A673 (cell line): ENCODE data around the gene CCDC85C. TPM values are rescaled to one million over a fixed set of nuclear protein-coding genes. Genes with fewer than 3 reads are reported as not detected.

Experiments
- BruUV-seq: library from RNA; stranded (reverse); fragments of 400-500 nt; replicated peaks from 2 replicates; lab custom pipeline; 2021; lab: Mats Ljungman, UMichigan
- CTCF ChIA-PET: fragments of 300-600 bp; sonication (Branson Sonifier 250); formaldehyde crosslinking; loops from one replicate; lab custom pipeline; 2022; ENCODE audit warnings: antibody characterized with exemption; lab: Charles Lee
- POLR2A ChIA-PET: fragments of 300-600 bp; sonication (Branson Sonifier 250); formaldehyde crosslinking; loops from one replicate; lab custom pipeline; 2022; ENCODE audit warnings: antibody characterized with exemption; ENCODE audit not compliant: low non-redundant PET; lab: Charles Lee
- DNase-seq: peaks from one replicate; pipeline ENCODE4 v3.0.0-alpha.2; 2015; ENCODE audit warnings: low spot score
- H3K27ac ChIP-seq: fragments of 200-600 bp; sonication (generic); 2 replicates; pipeline ENCODE4 v1.5.1; 2016; ENCODE audit warnings: mixed run types, low read depth, mild to moderate bottlenecking, mixed read lengths, antibody characterized with exemption, low read length; ENCODE audit not compliant: poor library complexity, severe bottlenecking
- H3K27me3 ChIP-seq: fragments of 200-600 bp; sonication (generic); replicated peaks from 2 replicates; pipeline ENCODE4 v1.6.1; 2017; ENCODE audit warnings: mixed run types, low read depth, mild to moderate bottlenecking, mixed read lengths, antibody characterized with exemption, low read length; ENCODE audit not compliant: insufficient read depth, poor library complexity
- H3K36me3 ChIP-seq: fragments of 200-600 bp; sonication (generic); 2 replicates; pipeline ENCODE4 v1.6.1; 2016; ENCODE audit warnings: mixed run types, mild to moderate bottlenecking, mixed read lengths, antibody characterized with exemption, low read length; ENCODE audit not compliant: insufficient read depth, poor library complexity, severe bottlenecking
- H3K4me1 ChIP-seq: fragments of 200-600 bp; sonication (generic); 2 replicates; pipeline ENCODE4 v1.6.1; 2017; ENCODE audit warnings: mixed run types, mild to moderate bottlenecking, mixed read lengths, antibody characterized with exemption, low read length; ENCODE audit not compliant: insufficient read depth, poor library complexity, severe bottlenecking
- H3K4me3 ChIP-seq: fragments of 200-600 bp; sonication (generic); 2 replicates; pipeline ENCODE4 v1.5.1; 2016; ENCODE audit warnings: low read depth, mixed run types, mild to moderate bottlenecking, mixed read lengths, low read length; ENCODE audit not compliant: poor library complexity, severe bottlenecking
- H3K9me3 ChIP-seq: fragments of 200-600 bp; sonication (generic); 2 replicates; pipeline ENCODE4 v1.6.1; 2016; ENCODE audit warnings: mixed run types, low read depth, mild to moderate bottlenecking, mixed read lengths, antibody characterized with exemption, low read length; ENCODE audit not compliant: poor library complexity, severe bottlenecking
- CTCF ChIP-seq: fragments of 300-800, 200-600 bp; sonication (generic); conservative IDR thresholded peaks from 2 replicates; pipeline ENCODE4 v1.5.1; 2017; ENCODE audit warnings: low read depth, mild to moderate bottlenecking, antibody characterized with exemption, low read length, moderate library complexity, mixed read lengths
- EZH2 ChIP-seq: fragments of 200-600 bp; sonication (generic); IDR thresholded peaks from 2 replicates; pipeline ENCODE4 v1.6.1; 2017; ENCODE audit warnings: borderline replicate concordance, low read depth, mild to moderate bottlenecking, mixed read lengths, antibody characterized with exemption, low read length; ENCODE audit not compliant: poor library complexity, severe bottlenecking
- intact Hi-C: fragments of 100-400 bp; cut with micrococcal nuclease; formaldehyde crosslinking; loops from one replicate; pipeline ENCODE4 v1.10.0; 2022; ENCODE audit not compliant: unreplicated experiment
- total RNA-seq: library from RNA; stranded (reverse); gene quantifications from 2 replicates; pipeline ENCODE4 v1.2.3, GENCODE V29; 2021

Gene CCDC85C
- total RNA-seq, 1 experiment from 2014 or later = 24.6 TPM

- Histone ChIP-seq H3K36me3 (no peaks in the 10 kb centered on the region), H3K4me3 (no peak overlapping the region), H3K4me1 (peaks cover 41% of the 10 kb centered on the region), H3K27ac (no peak overlapping the region), H3K9me3 (no peaks in the 10 kb centered on the region), H3K27me3 (no peaks in the 10 kb centered on the region)
- no peak for TF ChIP-seq EZH2
- no peak for TF ChIP-seq CTCF
- no peak for DNase-seq
- ChIA-PET POLR2A (no interaction called here), CTCF (no interaction called here)
- intact Hi-C loops = no loop called here
- no TSS peak for BruUV-seq
Observed at GRCh38 chr14:99569725-99570543, 34.1 kb downstream of the CCDC85C start.

- Histone ChIP-seq H3K9me3 (no peaks in the 10 kb centered on the region), H3K27ac (no peak overlapping the region), H3K4me3 (no peak overlapping the region), H3K36me3 (no peaks in the 10 kb centered on the region), H3K27me3 (no peaks in the 10 kb centered on the region), H3K4me1 (peaks cover 38% of the 10 kb centered on the region)
- peak; percentile 35 for DNase-seq
- intact Hi-C loops = no loop called here
- ChIA-PET CTCF (no interaction called here), POLR2A (no interaction called here)
- TF ChIP-seq CTCF (no peak), EZH2 (no peak)
- BruUV-seq = no TSS peak
Observed at GRCh38 chr14:99568567-99569560, 35.1 kb downstream of the CCDC85C start.

DNA sequence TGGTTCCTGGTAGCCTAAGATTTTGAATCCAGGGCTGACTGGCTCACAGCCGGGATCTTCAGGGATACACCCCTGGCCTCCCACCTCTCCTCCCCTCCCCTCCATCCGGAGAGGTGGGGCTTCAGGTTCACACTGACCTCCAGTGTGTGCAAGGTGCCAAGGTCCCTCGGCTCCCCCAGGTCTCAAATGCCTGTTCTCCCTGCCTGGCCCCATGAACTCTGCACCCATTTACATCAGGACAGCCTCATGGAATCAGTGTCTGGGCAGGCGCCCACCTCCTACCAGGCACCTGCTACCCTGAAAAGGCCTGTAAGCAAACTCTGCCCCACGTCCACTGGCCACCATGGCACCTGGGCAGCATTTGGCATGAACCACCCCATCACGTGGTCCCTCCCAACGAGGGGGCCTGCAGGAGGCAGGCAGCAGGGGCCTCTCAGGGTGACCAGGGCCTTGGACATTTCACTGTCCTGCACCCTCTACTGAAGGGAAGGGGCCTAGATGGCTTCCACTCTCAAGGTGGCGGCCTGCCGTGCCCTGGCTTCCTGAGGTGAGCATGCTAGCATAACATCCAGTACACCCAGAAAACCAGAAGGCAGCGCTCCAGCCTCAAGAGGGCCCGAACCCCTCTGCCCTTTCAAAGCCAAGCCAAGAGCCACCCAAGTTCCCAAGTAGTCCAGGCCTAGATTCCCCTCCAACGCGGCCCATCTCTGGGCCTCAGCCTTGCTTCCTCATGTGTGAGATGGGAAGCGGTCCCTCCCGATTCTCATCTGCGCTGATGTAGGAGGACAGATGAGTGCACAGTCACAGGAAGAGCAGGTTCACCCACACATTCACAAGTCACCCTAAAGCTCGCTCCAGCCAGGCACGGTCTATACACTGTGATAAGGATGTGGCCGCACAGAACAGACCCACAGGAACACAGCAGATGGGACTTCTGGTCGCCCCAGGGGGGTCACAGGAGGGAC lies 37.3 kb downstream of the CCDC85C start:
- H3K36me3 ChIP-seq = no peaks in the 10 kb centered on the region
- intact Hi-C loops = no loop called here
- no peak overlapping the region for H3K4me3 ChIP-seq
- POLR2A ChIA-PET = no interaction called here
- no peak for TF ChIP-seq EZH2
- TF ChIP-seq CTCF = no peak
- CTCF ChIA-PET = no interaction called here
- no peaks in the 10 kb centered on the region for H3K27me3 ChIP-seq
- no peak for DNase-seq
- no TSS peak for BruUV-seq
- peaks cover 16% of the 10 kb centered on the region for H3K4me1 ChIP-seq
- no peaks in the 10 kb centered on the region for H3K9me3 ChIP-seq
- H3K27ac ChIP-seq = no peak overlapping the region
